Mesenchymal stem cell (in vitro differentiated cells and primary cell): Measurements from ENCODE around the gene LMX1B.

Source experiments
- DNase-seq: peaks from one replicate; pipeline ENCODE4 v3.0.0-alpha.2; 2013
- H2AFZ ChIP-seq: one replicate; pipeline ENCODE4 v1.6.1; 2013; ENCODE audit warnings: low read depth, mild to moderate bottlenecking, control low read depth, inconsistent platforms, low read length, moderate library complexity
- H2AK5ac ChIP-seq: 2 replicates; pipeline ENCODE4 v1.6.1; 2013; ENCODE audit warnings: low read length, moderate library complexity, mild to moderate bottlenecking, inconsistent platforms; ENCODE audit not compliant: severe bottlenecking
- H2BK120ac ChIP-seq: one replicate; pipeline ENCODE4 v1.6.1; 2013; ENCODE audit warnings: low read depth, mild to moderate bottlenecking, inconsistent platforms, low read length, moderate library complexity
- H2BK12ac ChIP-seq, 2 experiments: one replicate each; pipeline ENCODE4 v1.6.1; 2013; ENCODE audit warnings: inconsistent platforms in 2 of 2, low read length in 2 of 2, mild to moderate bottlenecking in 2 of 2, moderate library complexity in 2 of 2, control low read depth in 1 of 2
- H2BK15ac ChIP-seq: one replicate; pipeline ENCODE4 v1.6.1; 2013; ENCODE audit warnings: mild to moderate bottlenecking, low read depth, inconsistent platforms; ENCODE audit not compliant: poor library complexity, severe bottlenecking
- H2BK5ac ChIP-seq: 2 replicates; pipeline ENCODE4 v1.6.1; 2013; ENCODE audit warnings: low read depth, mild to moderate bottlenecking, low read length, control low read depth, inconsistent platforms; ENCODE audit not compliant: poor library complexity, severe bottlenecking
- H3K14ac ChIP-seq, 2 experiments: one replicate each; pipeline ENCODE4 v1.6.1; 2013; ENCODE audit warnings: inconsistent platforms in 2 of 2, low read length in 2 of 2, control low read depth in 1 of 2, mild to moderate bottlenecking in 1 of 2, moderate library complexity in 1 of 2
- H3K18ac ChIP-seq, 2 experiments: one replicate each; pipeline ENCODE4 v1.6.1; 2013; ENCODE audit warnings: inconsistent platforms in 2 of 2, low read length in 2 of 2, control low read depth in 1 of 2, low read depth in 1 of 2, mild to moderate bottlenecking in 1 of 2
- H3K23ac ChIP-seq, 2 experiments: one replicate each; pipeline ENCODE4 v1.6.1; 2013; ENCODE audit warnings: inconsistent platforms in 2 of 2, low read length in 2 of 2, mild to moderate bottlenecking in 2 of 2, moderate library complexity in 2 of 2, control low read depth in 1 of 2
- H3K27ac ChIP-seq: 2 replicates; pipeline ENCODE4 v1.5.1; 2013; ENCODE audit warnings: mild to moderate bottlenecking, moderate library complexity, low read length, control low read depth, inconsistent platforms; ENCODE audit not compliant: poor library complexity, severe bottlenecking
- H3K27me3 ChIP-seq, 2 experiments: 2 replicates each; pipeline versions ENCODE4 v1.6.1 to v1.7.0; 2013; ENCODE audit warnings: low read length in 2 of 2, mild to moderate bottlenecking in 2 of 2, moderate library complexity in 2 of 2, control low read depth in 1 of 2, inconsistent platforms in 1 of 2; ENCODE audit not compliant: control insufficient read depth in 1 of 2, insufficient read depth in 1 of 2
- H3K36me3 ChIP-seq, 2 experiments: 2 replicates each; pipeline versions ENCODE4 v1.6.1 to v1.7.0; 2013; ENCODE audit warnings: low read length in 2 of 2, control low read depth in 1 of 2, inconsistent platforms in 1 of 2, low read depth in 1 of 2, mild to moderate bottlenecking in 1 of 2; ENCODE audit not compliant: insufficient read depth in 2 of 2, control insufficient read depth in 1 of 2
- H3K4ac ChIP-seq, 2 experiments: one replicate each; pipeline ENCODE4 v1.6.1; 2013; ENCODE audit warnings: inconsistent platforms in 2 of 2, low read length in 2 of 2, mild to moderate bottlenecking in 2 of 2, moderate library complexity in 2 of 2, control low read depth in 1 of 2, low read depth in 1 of 2
- H3K4me1 ChIP-seq: 2 replicates; pipeline ENCODE4 v1.6.1; 2013; ENCODE audit warnings: low read depth, low read length, control low read depth; ENCODE audit not compliant: control insufficient read depth, insufficient read depth
- H3K4me2 ChIP-seq: 2 replicates; pipeline ENCODE4 v1.6.1; 2013; ENCODE audit warnings: low read length, mild to moderate bottlenecking, inconsistent platforms; ENCODE audit not compliant: poor library complexity, severe bottlenecking
- H3K4me3 ChIP-seq, 2 experiments: 2 replicates each; pipeline versions ENCODE4 v1.5.1 to v1.7.0; 2013; ENCODE audit warnings: low read length in 2 of 2, mild to moderate bottlenecking in 2 of 2, control low read depth in 1 of 2, low read depth in 1 of 2; ENCODE audit not compliant: insufficient read depth in 1 of 2
- H3K79me1 ChIP-seq: replicated peaks from 2 replicates; pipeline ENCODE4 v1.6.1; 2013; ENCODE audit warnings: mild to moderate bottlenecking, control low read depth, low read length, inconsistent platforms; ENCODE audit not compliant: poor library complexity, severe bottlenecking
- H3K9ac ChIP-seq: 2 replicates; pipeline ENCODE4 v1.7.0; 2013; ENCODE audit warnings: mild to moderate bottlenecking, low read length, moderate library complexity
- H3K9me3 ChIP-seq: 2 replicates; pipeline ENCODE4 v1.7.0; 2013; ENCODE audit warnings: mild to moderate bottlenecking, low read length; ENCODE audit not compliant: control insufficient read depth
- H4K8ac ChIP-seq: one replicate; pipeline ENCODE4 v1.6.1; 2013; ENCODE audit warnings: inconsistent platforms, mild to moderate bottlenecking, low read length, moderate library complexity
- H4K91ac ChIP-seq: one replicate; pipeline ENCODE4 v1.6.1; 2013; ENCODE audit warnings: mild to moderate bottlenecking, low read length, inconsistent platforms
- WGBS: methylation state at CpG from one replicate; pipeline ENCODE4 v1.1.7; 2013; ENCODE audit warnings: mixed read lengths; 5-methylcytosine and 5-hydroxymethylcytosine counted together

LMX1B gene

GRCh38 chr9:126630458-126631237, 16.9 kb downstream of the LMX1B start:
- Histone ChIP-seq H2BK5ac (no peak overlapping the region), H3K4me3 (no peak overlapping the region), H4K91ac (no peak overlapping the region), H2BK120ac (no peak overlapping the region), H3K18ac (no peak overlapping the region), H3K27ac (no peak overlapping the region), H3K14ac (no peak overlapping the region), H3K36me3 (no peaks in the 10 kb centered on the region), H3K9me3 (no peaks in the 10 kb centered on the region), H2BK12ac (no peak overlapping the region), H4K8ac (no peak overlapping the region), H2BK15ac (no peak overlapping the region), H3K23ac (no peak overlapping the region), H3K79me1 (no peaks in the 10 kb centered on the region), H3K9ac (no peak overlapping the region), H3K4ac (no peak overlapping the region), H2AFZ (no peak overlapping the region), H3K4me2 (no peak overlapping the region), H3K4me1 (peaks cover 13% of the 10 kb centered on the region), H2AK5ac (no peak overlapping the region), H3K27me3 (peaks cover 95 to 96% of the 10 kb centered on the region in 2 experiments)
- 7% methylated on average over 14 of the region's 20 CpGs for WGBS
- DNase-seq: no peak

- H3K14ac ChIP-seq: no peak overlapping the region
Observed at GRCh38 chr9:126631254-126631653, 17.5 kb downstream of the LMX1B start.

GRCh38 chr9:126633881-126634558, 20.3 kb downstream of the LMX1B start:
- Histone ChIP-seq H3K18ac (no peak overlapping the region), H3K79me1 (no peaks in the 10 kb centered on the region), H2BK120ac (no peak overlapping the region), H3K4ac (no peak overlapping the region), H3K4me1 (peaks cover 9% of the 10 kb centered on the region), H3K14ac (no peak overlapping the region), H2BK15ac (no peak overlapping the region), H3K9ac (no peak overlapping the region), H4K91ac (no peak overlapping the region), H3K9me3 (no peaks in the 10 kb centered on the region), H3K23ac (no peak overlapping the region), H3K27me3 (peaks cover 95 to 98% of the 10 kb centered on the region in 2 experiments), H3K4me3 (no peak overlapping the region), H3K27ac (no peak overlapping the region), H2BK12ac (no peak overlapping the region), H2AK5ac (no peak overlapping the region), H3K36me3 (no peaks in the 10 kb centered on the region), H3K4me2 (no peak overlapping the region), H2BK5ac (no peak overlapping the region), H2AFZ (no peak overlapping the region), H4K8ac (peak overlapping the region; percentile 19)
- 73% methylated on average over 17 of the region's 17 CpGs for WGBS
- DNase-seq: no peak

More at GRCh38 chr9:126631254-126631653, 17.5 kb downstream of the LMX1B start:
- Histone ChIP-seq H3K36me3 (no peaks in the 10 kb centered on the region), H3K18ac (no peak overlapping the region), H3K9me3 (no peaks in the 10 kb centered on the region), H2BK120ac (no peak overlapping the region), H4K8ac (no peak overlapping the region), H3K9ac (no peak overlapping the region), H4K91ac (no peak overlapping the region), H2AK5ac (no peak overlapping the region), H3K27ac (no peak overlapping the region), H3K4me1 (peaks cover 9% of the 10 kb centered on the region), H3K79me1 (no peaks in the 10 kb centered on the region), H3K4me2 (no peak overlapping the region), H3K27me3 (peaks cover 95 to 96% of the 10 kb centered on the region in 2 experiments), H2BK12ac (no peak overlapping the region), H2AFZ (no peak overlapping the region), H3K4me3 (no peak overlapping the region), H2BK5ac (no peak overlapping the region), H2BK15ac (no peak overlapping the region), H3K4ac (no peak overlapping the region), H3K23ac (no peak overlapping the region)
- WGBS: 4% methylated on average over 5 of the region's 6 CpGs
- DNase-seq: no peak

- no peak overlapping the region for H2AFZ ChIP-seq
- no peak overlapping the region for H3K14ac ChIP-seq
- H3K79me1 ChIP-seq: no peaks in the 10 kb centered on the region
- H3K4ac ChIP-seq: no peak overlapping the region
- DNase-seq: no peak
- H3K36me3 ChIP-seq: no peaks in the 10 kb centered on the region
- H3K27me3 ChIP-seq: peaks cover 97 to 100% of the 10 kb centered on the region in 2 experiments
- no peak overlapping the region for H2AK5ac ChIP-seq
- no peak overlapping the region for H2BK15ac ChIP-seq
- no peak overlapping the region for H3K4me2 ChIP-seq
- WGBS: 82% methylated on average over 8 of the region's 8 CpGs
- H3K9ac ChIP-seq: no peak overlapping the region
- peaks cover 9% of the 10 kb centered on the region for H3K4me1 ChIP-seq
- H2BK12ac ChIP-seq: no peak overlapping the region
- H3K9me3 ChIP-seq: no peaks in the 10 kb centered on the region
- no peak overlapping the region for H4K91ac ChIP-seq
- no peak overlapping the region for H3K18ac ChIP-seq
- no peak overlapping the region for H3K23ac ChIP-seq
- no peak overlapping the region for H3K4me3 ChIP-seq
- H2BK5ac ChIP-seq: no peak overlapping the region
- no peak overlapping the region for H4K8ac ChIP-seq
- H3K27ac ChIP-seq: no peak overlapping the region
- H2BK120ac ChIP-seq: no peak overlapping the region
Observed at GRCh38 chr9:126635061-126635460, 21.3 kb downstream of the LMX1B start.
